ENCODE results near the gene AOPEP.

The AOPEP gene

DNA sequence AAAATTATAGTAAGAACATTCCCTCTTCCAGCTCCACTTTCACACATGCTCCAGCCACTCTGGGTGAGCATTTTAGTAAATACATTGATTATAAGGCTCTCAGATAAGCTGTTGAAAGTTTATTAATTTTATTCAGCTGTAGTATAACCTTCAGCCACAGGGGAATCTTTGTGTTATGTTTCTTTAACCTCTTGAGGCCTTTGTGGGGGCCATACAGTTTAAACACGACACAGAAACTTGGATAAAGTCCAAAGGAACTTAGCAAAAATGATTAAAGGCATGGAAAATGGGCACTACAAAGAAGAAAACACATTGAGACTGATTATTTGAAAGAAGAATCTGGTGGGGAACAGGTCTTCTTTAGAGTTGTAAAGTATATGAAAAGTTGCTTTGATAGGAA lies 70.2 kb downstream of the AOPEP start:
- DNase-seq, result no peak

DNA sequence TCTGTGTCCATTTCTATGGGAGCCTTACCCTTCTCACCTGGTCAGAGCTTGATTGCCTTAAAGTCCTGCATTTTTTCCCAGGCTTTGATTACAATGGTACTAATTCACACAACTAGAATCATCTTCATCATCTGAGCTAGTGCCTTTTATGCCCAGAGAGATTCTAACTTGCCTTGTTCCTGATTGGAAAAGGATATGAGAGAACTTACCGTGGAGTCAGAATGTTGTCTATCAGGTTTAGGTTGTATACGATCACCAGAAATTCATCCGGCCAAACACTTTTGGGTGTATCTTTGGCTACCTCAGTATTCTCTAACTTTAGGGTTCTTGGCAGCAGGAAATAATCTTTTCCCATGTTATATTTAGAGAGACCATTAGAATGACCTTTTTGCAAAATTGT lies 71.7 kb downstream of the AOPEP start:
- no peak for DNase-seq

DNA sequence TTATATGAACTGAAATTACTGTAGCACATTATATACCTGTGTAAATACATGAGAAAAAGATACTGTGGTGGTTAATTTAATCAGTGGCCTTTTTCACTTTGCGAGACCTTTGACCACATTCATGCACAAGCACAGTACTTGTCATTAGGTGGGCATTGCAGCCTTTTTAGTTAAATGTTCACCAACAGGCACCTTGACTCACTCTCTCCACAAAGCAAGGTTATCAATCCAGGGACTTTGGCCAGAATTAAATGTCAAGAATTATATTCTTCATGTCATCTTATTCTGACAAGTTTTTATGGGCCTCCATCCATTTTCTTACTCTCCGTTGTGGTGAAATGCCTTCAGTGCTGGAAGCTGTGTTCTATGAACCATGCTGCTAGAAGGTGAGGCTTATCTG lies 72.2 kb downstream of the AOPEP start:
- no peak for DNase-seq

- no peak for DNase-seq
Measured at GRCh38 chr9:94799578-94800264, 73.2 kb downstream of the AOPEP start.

DNA sequence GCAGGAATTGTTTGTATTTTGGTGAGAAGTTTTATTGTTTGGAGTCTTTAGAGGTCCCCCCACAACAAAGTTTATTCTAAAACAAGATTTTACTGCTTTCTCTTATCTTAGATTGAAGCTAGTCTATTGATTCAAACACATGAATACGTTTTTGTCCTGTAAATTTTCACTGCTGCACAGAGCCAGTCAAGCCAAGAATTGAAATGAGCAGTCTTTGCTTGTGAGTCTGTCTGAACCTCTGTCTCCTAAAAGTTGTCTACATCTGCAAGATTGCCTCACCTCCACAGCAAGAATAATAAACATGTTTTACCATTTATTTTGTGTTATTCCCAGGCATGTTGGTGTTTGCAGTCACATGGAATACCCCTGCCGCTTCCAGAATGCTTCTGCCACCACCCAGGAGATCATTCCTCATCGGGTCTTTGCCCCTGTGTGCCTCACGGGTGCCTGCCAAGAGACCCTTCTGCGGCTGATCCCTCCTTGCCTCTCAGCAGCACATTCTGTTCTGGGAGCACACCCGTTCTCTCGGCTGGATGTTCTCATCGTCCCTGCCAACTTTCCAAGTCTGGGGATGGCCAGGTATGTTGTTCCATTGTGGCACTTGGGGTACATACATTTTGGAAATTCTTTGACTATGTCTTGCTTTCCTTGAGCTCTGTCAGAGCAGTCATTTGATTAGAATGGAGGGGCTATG lies 74.1 kb downstream of the AOPEP start:
- DNase-seq, result no peak

- DNase-seq, result no peak
Measured at GRCh38 chr9:94801234-94801633, 74.7 kb downstream of the AOPEP start.

GRCh38 chr9:94801681-94802080 lies 75.2 kb downstream of the AOPEP start:
- no peak for DNase-seq

GRCh38 chr9:94802251-94802650 lies 75.8 kb downstream of the AOPEP start:
- DNase-seq, result no peak

GRCh38 chr9:94802793-94803192 lies 76.3 kb downstream of the AOPEP start:
- DNase-seq, result no peak

DNA sequence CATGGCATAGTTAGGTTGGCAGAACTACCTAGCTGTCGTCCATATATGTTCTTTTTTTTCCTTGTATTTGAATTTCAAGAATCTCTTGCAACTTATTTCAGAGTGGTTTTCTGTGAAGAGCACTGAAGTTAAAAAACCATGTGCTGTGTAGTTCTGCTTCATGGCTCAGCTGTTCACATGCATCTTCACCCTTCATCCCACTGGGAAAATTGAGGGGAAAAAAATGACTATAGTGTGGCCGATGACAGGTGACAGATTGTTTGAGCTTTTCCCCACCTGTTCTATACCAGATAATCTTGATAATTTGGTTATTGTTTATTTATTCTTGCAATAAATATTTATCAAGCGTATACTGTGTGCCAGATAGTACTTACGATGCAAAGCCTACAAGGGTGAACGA lies 77.8 kb downstream of the AOPEP start:
- no peak for DNase-seq

- no peak for DNase-seq
Measured at GRCh38 chr9:94805051-94805489, 78.6 kb downstream of the AOPEP start.

- DNase-seq, result no peak
Measured at GRCh38 chr9:94805585-94805984, 79.1 kb downstream of the AOPEP start.

GRCh38 chr9:94806307-94806893 lies 79.9 kb downstream of the AOPEP start:
- no peak for DNase-seq

DNA sequence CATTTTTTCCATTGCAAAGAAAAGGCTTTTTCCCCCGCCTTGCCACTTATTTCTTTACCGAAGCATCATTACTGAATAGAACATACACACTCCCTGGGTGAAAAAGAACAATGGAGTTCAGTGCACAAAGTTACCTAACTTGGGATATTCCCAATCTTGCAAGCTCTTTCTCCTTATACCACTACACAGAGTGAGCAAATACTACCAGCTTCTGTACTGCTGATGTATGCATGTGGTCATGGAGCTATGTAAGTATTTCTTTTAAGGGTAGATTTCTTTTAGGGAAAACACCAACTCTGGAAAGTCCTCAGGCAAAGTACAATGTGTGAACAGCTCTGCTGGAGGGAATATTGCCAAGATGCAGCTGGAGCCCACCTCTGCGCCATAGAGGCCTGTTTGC lies 81.1 kb downstream of the AOPEP start:
- no peak for DNase-seq

DNA sequence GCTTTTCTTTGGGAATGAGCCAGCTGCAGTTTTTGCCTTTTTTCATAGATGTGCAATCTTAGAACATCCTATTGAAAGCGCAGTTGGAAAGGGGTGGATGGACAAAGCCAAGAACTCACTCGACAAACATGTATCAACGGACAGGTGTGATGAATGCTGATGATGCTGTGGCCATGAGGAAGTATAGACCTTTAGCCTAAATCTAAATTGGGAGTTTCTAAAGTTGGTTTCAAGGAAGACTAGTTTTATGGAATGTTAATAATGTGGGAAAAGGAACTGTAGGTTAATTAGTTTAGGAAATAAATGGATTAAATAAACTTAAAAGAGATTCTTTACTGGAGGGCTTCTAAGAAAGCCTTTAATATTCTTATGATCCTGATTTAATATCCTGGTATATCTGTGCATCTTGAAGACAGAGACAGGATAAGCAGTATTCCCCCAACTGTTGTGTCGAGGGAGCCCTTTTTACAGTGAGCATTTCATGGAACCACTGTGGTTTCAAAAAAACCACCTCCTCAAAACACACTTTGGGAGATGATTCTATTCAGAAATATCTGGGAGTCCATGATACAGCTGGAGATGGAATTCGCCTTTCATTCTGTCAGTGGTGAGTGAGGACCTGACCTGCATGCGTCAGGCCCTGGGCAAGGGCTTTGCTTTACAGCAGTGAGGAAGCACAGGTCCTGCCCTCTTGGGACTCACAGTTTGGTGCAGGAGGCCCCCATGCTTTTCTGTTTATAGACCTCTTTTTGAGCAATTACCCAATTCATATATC lies 82.6 kb downstream of the AOPEP start:
- no peak for DNase-seq

GRCh38 chr9:94809778-94810177 lies 83.3 kb downstream of the AOPEP start:
- no peak for DNase-seq

- no peak for DNase-seq
Measured at GRCh38 chr9:94811074-94811473, 84.6 kb downstream of the AOPEP start.

DNA sequence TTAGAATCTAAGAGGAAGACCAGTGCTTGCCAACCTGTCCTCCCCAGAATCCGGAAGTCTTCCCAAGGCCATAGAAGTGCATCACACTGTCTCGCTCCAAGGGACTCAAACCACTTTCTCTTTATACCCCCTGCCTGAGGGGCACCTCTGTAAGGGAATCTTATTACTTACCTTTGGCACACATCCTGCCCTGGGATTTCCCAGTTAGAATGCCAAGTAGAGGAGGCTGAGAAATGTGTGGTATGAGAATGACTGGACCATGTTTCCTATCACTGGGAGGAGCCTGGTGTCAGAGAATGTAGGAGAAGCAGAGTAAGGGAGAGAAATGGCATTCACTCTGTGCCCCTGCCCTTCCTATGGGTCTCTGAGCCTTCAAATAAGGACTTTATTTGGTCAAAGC lies 85.8 kb downstream of the AOPEP start:
- DNase-seq, result no peak

DNA sequence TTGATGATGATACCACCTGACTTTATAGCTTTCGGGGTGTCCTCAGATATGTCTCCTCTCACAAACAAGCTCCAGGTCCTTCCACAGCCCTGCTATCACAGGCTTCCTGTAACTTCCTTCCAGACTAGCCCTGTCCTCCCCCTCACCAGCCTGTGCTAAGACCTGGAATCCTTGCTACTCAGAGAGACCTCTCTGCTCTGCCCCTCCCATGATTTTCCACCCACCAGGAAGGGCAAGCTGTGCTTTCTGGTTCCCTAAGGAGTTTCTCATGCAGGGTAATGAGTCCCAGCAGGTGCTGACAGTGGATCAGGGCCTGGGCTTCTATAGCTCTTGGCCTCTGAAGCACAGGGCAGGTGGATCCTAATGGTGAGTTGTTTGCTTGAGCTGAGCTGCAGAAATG lies 86.9 kb downstream of the AOPEP start:
- DNase-seq, result no peak

DNA sequence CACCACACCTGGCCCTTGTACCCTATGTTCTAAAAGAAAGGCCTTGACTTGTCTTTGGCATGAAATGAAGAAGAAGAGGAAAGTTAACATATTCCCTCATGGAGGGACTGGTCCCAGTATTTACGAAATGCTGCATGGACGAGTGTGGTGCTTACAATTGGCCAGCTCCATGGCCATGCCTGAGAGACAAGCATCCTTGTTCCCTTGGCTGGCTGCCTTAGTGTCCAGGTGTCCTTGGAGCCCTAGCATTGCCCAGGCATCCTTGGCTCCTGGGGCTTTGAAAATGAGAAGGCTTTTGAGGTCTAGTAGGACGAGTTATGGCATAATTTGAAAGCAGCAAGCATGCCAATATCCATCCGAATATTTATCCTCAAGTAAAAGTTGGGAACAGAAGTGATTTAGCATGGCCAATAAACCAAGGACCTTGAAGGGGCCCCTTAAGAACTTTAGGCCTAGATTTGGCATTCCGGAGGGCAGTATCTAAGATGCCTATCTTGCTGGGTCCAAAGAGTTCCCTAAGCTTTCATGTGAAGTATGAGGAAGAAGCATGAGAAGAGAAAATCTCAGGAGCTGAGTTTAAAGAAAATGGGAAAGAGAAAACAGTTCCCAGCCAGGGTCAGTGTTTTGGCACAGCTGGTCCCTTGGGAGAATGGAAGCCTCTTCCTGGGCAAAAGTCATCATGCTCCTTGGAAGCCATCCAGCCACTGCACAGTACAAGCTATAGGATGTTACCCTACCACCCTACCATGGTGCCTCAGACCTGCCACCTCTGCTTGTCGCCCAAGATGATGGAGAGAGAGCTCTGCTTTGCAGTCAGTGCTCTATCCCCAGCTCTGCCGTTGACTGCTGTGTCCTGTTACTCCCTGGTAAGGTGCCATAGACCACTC lies 91.0 kb downstream of the AOPEP start:
- DNase-seq, result peak in 1 of 2 experiments; percentile 6

DNA sequence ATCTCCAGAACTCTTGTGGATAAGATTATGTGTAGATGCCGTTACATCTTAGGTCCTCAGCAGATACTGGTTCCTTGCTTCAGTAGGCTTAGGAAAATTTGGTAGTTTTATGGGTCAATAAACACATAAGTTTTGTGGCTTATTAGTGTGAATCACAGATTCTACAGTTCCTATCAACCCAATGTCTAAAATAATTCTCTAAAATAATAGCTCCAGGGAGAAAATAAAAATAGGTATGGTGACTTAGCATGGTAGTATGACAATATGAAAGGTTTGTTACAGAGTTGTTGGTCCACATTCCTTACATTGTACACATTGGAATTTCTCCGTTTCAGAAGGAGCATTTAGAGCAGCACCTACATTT lies 91.7 kb downstream of the AOPEP start:
- no peak for DNase-seq

GRCh38 chr9:94819161-94819687 lies 92.7 kb downstream of the AOPEP start:
- no peak for DNase-seq

All from cerebellar nuclear complex (tissue), 1 donor.